IMR-90 (cell line): Measurements from ENCODE around the gene DDX10. TPM values are rescaled to one million over a fixed set of nuclear protein-coding genes. Genes with fewer than 3 reads are reported as not detected.
A peak's percentile ranks its signal among the peaks of the same experiment; 100 is the strongest.

Experiments
- ATAC-seq: fragments of 200-7000 bp; cut with Tn5 transposase; 2 replicates; pipeline ENCODE4 v1.9.1; 2020; ENCODE audit warnings: low read depth, mild to moderate bottlenecking, moderate library complexity
- BruUV-seq: library from RNA; stranded (reverse); fragments of 400-500 nt; replicated peaks from 2 replicates; lab custom pipeline; 2021; lab: Mats Ljungman, UMichigan
- CTCF ChIA-PET: fragments of 300-600 bp; formaldehyde crosslinking; extraction: SDS; loops from one replicate; lab custom pipeline; 2021; ENCODE audit warnings: antibody characterized with exemption; lab: Yijun Ruan, JAX
- POLR2A ChIA-PET: fragments of 300-600 bp; sonication (Branson Sonifier 250); formaldehyde crosslinking; loops from one replicate; lab custom pipeline; 2022; ENCODE audit warnings: antibody characterized with exemption; ENCODE audit not compliant: unreplicated experiment; lab: Charles Lee
- DNase-seq: peaks from one replicate; pipeline ENCODE4 v3.0.0; 2013
- H2AFZ ChIP-seq: replicated peaks from 2 replicates; pipeline ENCODE3; 2013; ENCODE audit warnings: low read length, mild to moderate bottlenecking; ENCODE audit not compliant: poor library complexity
- H2AK5ac ChIP-seq: 2 replicates; pipeline ENCODE4 v1.6.1; 2013; ENCODE audit warnings: low read depth, low read length, inconsistent platforms
- H2AK9ac ChIP-seq: replicated peaks from 2 replicates; pipeline ENCODE3; 2013; ENCODE audit warnings: mild to moderate bottlenecking, low read depth, low read length, moderate library complexity; ENCODE audit not compliant: poor library complexity
- H2BK120ac ChIP-seq: 2 replicates; pipeline ENCODE4 v1.6.1; 2013; ENCODE audit warnings: low read depth, low read length, inconsistent platforms
- H2BK15ac ChIP-seq: 3 replicates; pipeline ENCODE4 v1.6.1; 2013; ENCODE audit warnings: low read depth, low read length, inconsistent platforms
- H2BK20ac ChIP-seq: 2 replicates; pipeline ENCODE4 v1.6.1; 2013; ENCODE audit warnings: low read depth, mild to moderate bottlenecking, inconsistent platforms, low read length, moderate library complexity
- H2BK5ac ChIP-seq: 2 replicates; pipeline ENCODE4 v1.6.1; 2013; ENCODE audit warnings: mild to moderate bottlenecking, low read depth, low read length, inconsistent platforms; ENCODE audit not compliant: poor library complexity, severe bottlenecking
- H3K14ac ChIP-seq: replicated peaks from 2 replicates; pipeline ENCODE4 v1.6.1; 2013; ENCODE audit warnings: low read depth, low read length, inconsistent platforms
- H3K18ac ChIP-seq: 2 replicates; pipeline ENCODE4 v1.6.1; 2013; ENCODE audit warnings: low read depth, low read length, control low read depth
- H3K23ac ChIP-seq: 2 replicates; pipeline ENCODE4 v1.6.1; 2013; ENCODE audit warnings: low read depth, low read length, inconsistent platforms
- H3K27ac ChIP-seq: 2 replicates; pipeline ENCODE4 v1.5.1; 2013; ENCODE audit warnings: mild to moderate bottlenecking, control low read depth, low read length; ENCODE audit not compliant: insufficient read depth
- H3K27me3 ChIP-seq: 2 replicates; pipeline ENCODE4 v1.6.1; 2013; ENCODE audit warnings: low read length; ENCODE audit not compliant: control insufficient read depth, insufficient read depth
- H3K36me3 ChIP-seq: 2 replicates; pipeline ENCODE4 v1.6.1; 2013; ENCODE audit warnings: low read length, mixed read lengths; ENCODE audit not compliant: control insufficient read depth, insufficient read depth
- H3K4ac ChIP-seq: 2 replicates; pipeline ENCODE4 v1.6.1; 2013; ENCODE audit warnings: low read depth, low read length, inconsistent platforms
- H3K4me1 ChIP-seq: 2 replicates; pipeline ENCODE4 v1.6.1; 2013; ENCODE audit warnings: low read length, mixed read lengths; ENCODE audit not compliant: control insufficient read depth, insufficient read depth
- H3K4me2 ChIP-seq: 2 replicates; pipeline ENCODE4 v1.6.1; 2013; ENCODE audit warnings: low read depth, mild to moderate bottlenecking, control low read depth, low read length, moderate library complexity
- H3K4me3 ChIP-seq: 2 replicates; pipeline ENCODE4 v1.5.1; 2013; ENCODE audit warnings: low read depth, mild to moderate bottlenecking, control low read depth, low read length, moderate library complexity; ENCODE audit not compliant: insufficient read depth
- H3K56ac ChIP-seq: 2 replicates; pipeline ENCODE4 v1.6.1; 2013; ENCODE audit warnings: low read length, inconsistent platforms; ENCODE audit not compliant: insufficient read depth; ENCODE audit errors: extremely low read depth
- H3K79me1 ChIP-seq, 2 experiments: 2 replicates each; pipeline ENCODE4 v1.6.1; 2013; ENCODE audit warnings: low read length in 2 of 2, inconsistent platforms in 1 of 2, low read depth in 1 of 2
- H3K9ac ChIP-seq: 2 replicates; pipeline ENCODE4 v1.6.1; 2013; ENCODE audit warnings: low read depth, low read length, control low read depth
- H3K9me1 ChIP-seq: 2 replicates; pipeline ENCODE4 v1.6.1; 2013; ENCODE audit warnings: low read length, inconsistent platforms; ENCODE audit not compliant: insufficient read depth
- H3K9me3 ChIP-seq: 2 replicates; pipeline ENCODE4 v1.6.1; 2013; ENCODE audit warnings: low read length; ENCODE audit not compliant: control insufficient read depth, insufficient read depth
- H4K20me1 ChIP-seq: 2 replicates; pipeline ENCODE4 v1.6.1; 2013; ENCODE audit warnings: low read length, inconsistent platforms; ENCODE audit not compliant: insufficient read depth
- H4K5ac ChIP-seq: 2 replicates; pipeline ENCODE4 v1.6.1; 2013; ENCODE audit warnings: mild to moderate bottlenecking, low read depth, low read length, control low read depth
- H4K8ac ChIP-seq, 2 experiments: 2 replicates each; pipeline ENCODE4 v1.6.1; 2013; ENCODE audit warnings: low read depth in 2 of 2, low read length in 2 of 2, control low read depth in 1 of 2, inconsistent platforms in 1 of 2
- H4K91ac ChIP-seq: 2 replicates; pipeline ENCODE4 v1.6.1; 2013; ENCODE audit warnings: low read depth, low read length, inconsistent platforms; ENCODE audit not compliant: insufficient read depth
- CEBPB ChIP-seq: IDR thresholded peaks from 2 replicates; pipeline ENCODE4 v1.6.1; 2012; ENCODE audit warnings: low read depth, low read length, improper control_type of control experiment
- NFE2L2 ChIP-seq: fragments of 150-350 bp; IDR thresholded peaks from 2 replicates; pipeline ENCODE4 v1.6.1; 2016; ENCODE audit warnings: low read depth, mild to moderate bottlenecking, low read length
- POLR2A ChIP-seq: IDR thresholded peaks from 2 replicates; pipeline ENCODE4 v1.6.1; 2012; ENCODE audit warnings: mild to moderate bottlenecking, low read depth, low read length
- WGBS, 2 experiments: methylation state at CpG; one replicate each; pipeline versions ENCODE4 v1.1.5 to v1.1.7; 2013; ENCODE audit warnings: missing lambda C conversion rate in 2 of 2; ENCODE audit not compliant: insufficient read length in 1 of 2; ENCODE audit errors: extremely low coverage in 2 of 2; 5-methylcytosine and 5-hydroxymethylcytosine counted together
- dilution Hi-C: fragments of 300-500 bp; cut with HindIII; formaldehyde crosslinking; loops from one replicate; pipeline ENCODE4 v1.14.3; 2018; ENCODE audit warnings: low sequenced_read_pairs; ENCODE audit not compliant: unreplicated experiment
- in situ Hi-C: fragments of 300-500 bp; cut with MboI; formaldehyde crosslinking; loops from 3 replicates; pipeline ENCODE4 v1.14.3; 2019; ENCODE audit warnings: low sequenced_read_pairs, inconsistent platforms, mixed read lengths
- intact Hi-C: fragments of 100-400 bp; cut with micrococcal nuclease; formaldehyde crosslinking; loops from 2 replicates; pipeline ENCODE4 v1.10.0; 2022
- polyA plus RNA-seq, 3 experiments: library from polyadenylated mRNA; depleted of rRNA; stranded (reverse); fragments of >200 nt; gene quantifications; 2 replicates each; pipeline ENCODE4 v1.2.3, GENCODE V29; 2012; ENCODE audit warnings: low replicate concordance in 1 of 3
- total RNA-seq: library from RNA; depleted of rRNA; stranded (reverse); fragments of >200 nt; gene quantifications from 2 replicates; pipeline ENCODE4 v1.2.3, GENCODE V29; 2012
- TF ChIP-seq, protein P1 (sequence below): fragments of 150-350 bp; IDR thresholded peaks from 2 replicates; pipeline ENCODE4 v1.6.1; 2016; ENCODE audit warnings: low read depth, mild to moderate bottlenecking, low read length, moderate library complexity, borderline replicate concordance

DDX10 gene
- total and polyA plus RNA-seq, 2 of the 4 experiments (the other 2 are of a cell fraction) = 20.0 to 31.9 TPM

- Histone ChIP-seq H3K4me2 (no peak overlapping the region), H3K4me3 (no peak overlapping the region), H3K9ac (no peak overlapping the region), H3K27ac (peak overlapping the region; percentile 85), H2BK20ac (no peak overlapping the region), H4K8ac (peak overlapping the region; percentile 53 to 63; a peak in 2 of 4 replicates), H3K18ac (peak overlapping the region; percentile 71; the same call in 1 of the 2 replicates), H4K5ac (peak overlapping the region; percentile 94; the same call in 1 of the 2 replicates), H2AK5ac (peak overlapping the region; percentile 95), H3K23ac (no peak overlapping the region), H2BK5ac (peak overlapping the region; percentile 83), H3K9me3 (no peaks in the 10 kb centered on the region), H4K91ac (no peak overlapping the region), H3K79me1 (peaks cover 5 to 21% of the 10 kb centered on the region in 2 experiments; a peak in 3 of 4 replicates), H2AK9ac (no peak overlapping the region), H4K20me1 (no peaks in the 10 kb centered on the region), H3K56ac (no peak overlapping the region), H2AFZ (no peak overlapping the region), H2BK120ac (peak overlapping the region; percentile 95), H2BK15ac (no peak overlapping the region; the same call in 2 of the 3 replicates), H3K27me3 (no peaks in the 10 kb centered on the region), H3K4ac (peak overlapping the region; percentile 87; the same call in 1 of the 2 replicates), H3K14ac (no peak overlapping the region), H3K9me1 (no peaks in the 10 kb centered on the region), H3K4me1 (peaks cover 4% of the 10 kb centered on the region), H3K36me3 (no peaks in the 10 kb centered on the region)
- no peak for TF ChIP-seq NFE2L2
- TF ChIP-seq CEBPB = peak; percentile 83
- TF ChIP-seq, protein P1, sequence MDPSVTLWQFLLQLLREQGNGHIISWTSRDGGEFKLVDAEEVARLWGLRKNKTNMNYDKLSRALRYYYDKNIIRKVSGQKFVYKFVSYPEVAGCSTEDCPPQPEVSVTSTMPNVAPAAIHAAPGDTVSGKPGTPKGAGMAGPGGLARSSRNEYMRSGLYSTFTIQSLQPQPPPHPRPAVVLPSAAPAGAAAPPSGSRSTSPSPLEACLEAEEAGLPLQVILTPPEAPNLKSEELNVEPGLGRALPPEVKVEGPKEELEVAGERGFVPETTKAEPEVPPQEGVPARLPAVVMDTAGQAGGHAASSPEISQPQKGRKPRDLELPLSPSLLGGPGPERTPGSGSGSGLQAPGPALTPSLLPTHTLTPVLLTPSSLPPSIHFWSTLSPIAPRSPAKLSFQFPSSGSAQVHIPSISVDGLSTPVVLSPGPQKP = no peak
- TF ChIP-seq POLR2A = no peak
- WGBS, 2 experiments = no CpG with 5 or more reads among the region's 2 CpGs
- DNase-seq (no peak), ATAC-seq (no peak)
- ChIA-PET POLR2A (no interaction called here), CTCF (interaction anchor here (0.8 to 2.7 kb wide), 5 partner anchors 17 to 175 kb away, joined by 3 to 11 read pairs (median 3); no protein-coding TSS in a partner anchor)
- in situ Hi-C loops (no loop called here), dilution Hi-C loops (no loop called here), intact Hi-C loops (loop anchor here (1.0 to 10.0 kb wide), 4 partner anchors 57 to 823 kb away; partner anchors contain the start of gene C11orf87)
- no TSS peak for BruUV-seq
These were observed 207.0 kb downstream of the DDX10 start for GRCh38 chr11:108871867-108872266.
